DMS114 treated with DMSO at 0.1 percent for 48 hours (cell line): ENCODE data around the gene SORT1.

Source experiments
- DNase-seq: peaks from one replicate; lab custom pipeline; 2025; ENCODE audit not compliant: unreplicated experiment; lab: John Stamatoyannopoulos, UW

SORT1 gene

GRCh38 chr1:109277434-109278204, 120.1 kb downstream of the SORT1 start:
- DNase-seq, result peak; percentile 58

DNA sequence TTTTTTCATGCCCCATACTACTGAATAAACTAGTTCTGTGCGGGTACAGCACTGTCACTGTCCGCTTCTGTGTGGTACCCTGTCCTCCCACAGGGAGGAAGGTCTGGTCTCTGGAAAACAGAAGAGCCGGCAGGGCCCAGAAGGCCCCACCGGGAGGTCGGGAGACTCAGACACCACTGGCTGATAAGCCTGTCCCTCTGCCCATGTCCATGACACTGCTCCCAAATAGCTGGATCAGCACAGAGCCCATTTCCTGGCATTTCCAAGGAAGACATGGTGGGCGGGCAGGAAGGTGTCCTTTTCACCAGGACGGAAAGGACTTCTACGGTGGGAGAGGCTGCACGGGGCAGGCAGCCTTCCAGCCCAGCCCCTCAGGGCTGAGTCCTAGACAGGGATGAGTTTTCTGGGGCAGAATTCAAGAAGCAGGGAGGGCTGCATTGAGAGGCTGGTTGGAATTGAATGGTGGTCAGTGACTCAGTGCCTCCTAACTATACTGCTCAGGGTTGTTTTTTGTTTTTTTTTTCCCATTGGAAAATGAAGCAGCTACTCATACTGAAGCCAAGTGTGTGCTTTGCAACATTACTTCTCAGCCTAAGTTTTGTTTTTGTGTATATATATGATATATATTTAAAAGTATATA, 121.9 kb downstream of the SORT1 start:
- DNase-seq, result no peak

DNA sequence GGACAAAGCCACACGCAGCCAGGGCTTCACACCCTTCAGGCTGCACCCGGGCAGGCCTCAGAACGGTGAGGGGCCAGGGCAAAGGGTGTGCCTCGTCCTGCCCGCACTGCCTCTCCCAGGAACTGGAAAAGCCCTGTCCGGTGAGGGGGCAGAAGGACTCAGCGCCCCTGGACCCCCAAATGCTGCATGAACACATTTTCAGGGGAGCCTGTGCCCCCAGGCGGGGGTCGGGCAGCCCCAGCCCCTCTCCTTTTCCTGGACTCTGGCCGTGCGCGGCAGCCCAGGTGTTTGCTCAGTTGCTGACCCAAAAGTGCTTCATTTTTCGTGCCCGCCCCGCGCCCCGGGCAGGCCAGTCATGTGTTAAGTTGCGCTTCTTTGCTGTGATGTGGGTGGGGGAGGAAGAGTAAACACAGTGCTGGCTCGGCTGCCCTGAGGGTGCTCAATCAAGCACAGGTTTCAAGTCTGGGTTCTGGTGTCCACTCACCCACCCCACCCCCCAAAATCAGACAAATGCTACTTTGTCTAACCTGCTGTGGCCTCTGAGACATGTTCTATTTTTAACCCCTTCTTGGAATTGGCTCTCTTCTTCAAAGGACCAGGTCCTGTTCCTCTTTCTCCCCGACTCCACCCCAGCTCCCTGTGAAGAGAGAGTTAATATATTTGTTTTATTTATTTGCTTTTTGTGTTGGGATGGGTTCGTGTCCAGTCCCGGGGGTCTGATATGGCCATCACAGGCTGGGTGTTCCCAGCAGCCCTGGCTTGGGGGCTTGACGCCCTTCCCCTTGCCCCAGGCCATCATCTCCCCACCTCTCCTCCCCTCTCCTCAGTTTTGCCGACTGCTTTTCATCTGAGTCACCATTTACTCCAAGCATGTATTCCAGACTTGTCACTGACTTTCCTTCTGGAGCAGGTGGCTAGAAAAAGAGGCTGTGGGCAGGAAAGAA, 122.9 kb downstream of the SORT1 start:
- no peak for DNase-seq

- DNase-seq, result no peak
Measured at GRCh38 chr1:109273570-109274288, 124.0 kb downstream of the SORT1 start.

GRCh38 chr1:109272831-109273547, 124.7 kb downstream of the SORT1 start:
- DNase-seq, result no peak

DNA sequence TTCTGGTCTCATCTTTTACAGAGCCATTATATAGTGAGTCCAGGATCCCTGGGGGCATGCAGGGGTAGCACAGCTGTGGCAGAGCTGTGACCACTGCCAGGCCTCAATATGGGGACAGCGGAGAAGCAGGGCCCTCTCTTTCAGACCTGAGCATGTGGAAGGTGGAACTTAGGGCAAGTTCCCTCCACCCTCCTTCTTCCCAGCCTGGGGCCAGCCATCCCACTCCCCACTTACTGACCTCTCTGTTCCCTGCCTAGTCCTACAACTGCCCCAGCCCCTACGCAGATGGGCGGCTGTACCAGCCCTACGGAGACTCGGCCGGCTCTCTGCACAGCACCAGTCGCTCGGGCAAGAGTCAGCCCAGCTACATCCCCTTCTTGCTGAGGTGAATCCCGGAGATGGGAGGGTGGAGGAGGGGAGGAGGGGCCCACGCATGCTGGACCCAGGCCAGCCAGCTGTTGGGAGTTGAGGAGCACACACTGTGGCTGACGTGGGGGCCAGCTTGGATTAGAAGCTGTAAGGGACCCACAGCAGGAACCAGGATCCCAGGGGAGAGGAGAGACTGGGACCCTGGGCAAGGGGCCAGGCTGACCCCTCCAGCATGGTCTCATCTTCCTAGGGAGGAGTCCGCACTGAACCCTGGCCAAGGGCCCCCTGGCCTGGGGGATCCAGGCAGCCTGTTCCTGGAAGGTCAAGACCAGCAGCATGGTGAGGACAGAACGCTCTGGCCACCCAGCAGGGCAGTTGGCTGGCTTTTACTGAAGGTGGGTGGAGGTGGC, 125.5 kb downstream of the SORT1 start:
- DNase-seq, result no peak

GRCh38 chr1:109271458-109271857, 126.3 kb downstream of the SORT1 start:
- DNase-seq, result no peak

DNA sequence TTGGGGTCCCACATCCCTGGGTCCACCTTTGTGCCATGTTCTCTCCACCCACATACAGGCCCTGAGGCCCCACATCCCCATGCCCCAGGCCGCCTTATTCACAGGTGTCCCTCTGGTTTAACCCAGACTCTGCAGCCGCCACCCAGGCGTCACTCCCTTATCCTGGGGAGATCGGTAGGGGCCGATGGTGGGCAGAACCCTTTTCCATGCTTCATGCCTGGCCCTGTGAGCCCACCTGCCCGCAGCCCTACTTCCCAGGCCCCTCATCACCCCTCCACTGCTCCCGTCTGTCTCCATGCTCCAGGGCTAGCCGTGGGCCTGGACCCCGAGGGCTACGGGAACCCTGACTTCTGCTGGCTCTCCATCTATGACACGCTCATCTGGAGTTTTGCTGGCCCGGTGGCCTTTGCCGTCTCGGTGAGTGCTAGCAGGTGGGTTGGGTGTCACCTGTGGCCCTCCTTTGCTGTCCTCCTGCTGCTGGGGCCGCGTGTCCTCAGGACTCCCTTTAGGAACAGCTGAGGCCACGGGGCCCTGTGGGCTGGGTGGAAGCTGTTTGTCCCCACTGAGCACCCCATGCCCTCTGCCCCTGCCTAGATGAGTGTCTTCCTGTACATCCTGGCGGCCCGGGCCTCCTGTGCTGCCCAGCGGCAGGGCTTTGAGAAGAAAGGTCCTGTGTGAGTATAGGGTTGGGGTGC, 126.9 kb downstream of the SORT1 start:
- DNase-seq, result no peak

DNA sequence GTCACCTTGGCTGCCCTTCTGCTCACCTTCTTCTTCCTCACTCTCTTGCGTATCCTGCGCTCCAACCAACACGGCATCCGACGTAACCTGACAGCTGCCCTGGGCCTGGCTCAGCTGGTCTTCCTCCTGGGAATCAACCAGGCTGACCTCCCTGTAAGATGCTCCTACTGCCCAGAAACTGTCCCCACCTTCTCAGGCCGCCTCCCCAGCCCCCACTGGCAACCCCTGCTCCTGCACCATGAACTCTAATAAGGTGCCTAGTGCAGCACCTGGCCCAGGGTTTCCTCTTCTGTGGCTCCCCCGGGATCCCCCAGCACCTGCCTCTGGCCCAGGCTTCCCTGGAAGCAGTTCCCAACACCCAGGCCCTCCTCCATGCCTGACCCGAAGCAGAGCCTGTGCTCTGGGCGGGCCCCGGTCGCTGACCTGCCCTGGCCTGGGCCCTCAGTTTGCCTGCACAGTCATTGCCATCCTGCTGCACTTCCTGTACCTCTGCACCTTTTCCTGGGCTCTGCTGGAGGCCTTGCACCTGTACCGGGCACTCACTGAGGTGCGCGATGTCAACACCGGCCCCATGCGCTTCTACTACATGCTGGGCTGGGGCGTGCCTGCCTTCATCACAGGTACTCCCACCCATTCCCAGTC, 127.6 kb downstream of the SORT1 start:
- no peak for DNase-seq

DNA sequence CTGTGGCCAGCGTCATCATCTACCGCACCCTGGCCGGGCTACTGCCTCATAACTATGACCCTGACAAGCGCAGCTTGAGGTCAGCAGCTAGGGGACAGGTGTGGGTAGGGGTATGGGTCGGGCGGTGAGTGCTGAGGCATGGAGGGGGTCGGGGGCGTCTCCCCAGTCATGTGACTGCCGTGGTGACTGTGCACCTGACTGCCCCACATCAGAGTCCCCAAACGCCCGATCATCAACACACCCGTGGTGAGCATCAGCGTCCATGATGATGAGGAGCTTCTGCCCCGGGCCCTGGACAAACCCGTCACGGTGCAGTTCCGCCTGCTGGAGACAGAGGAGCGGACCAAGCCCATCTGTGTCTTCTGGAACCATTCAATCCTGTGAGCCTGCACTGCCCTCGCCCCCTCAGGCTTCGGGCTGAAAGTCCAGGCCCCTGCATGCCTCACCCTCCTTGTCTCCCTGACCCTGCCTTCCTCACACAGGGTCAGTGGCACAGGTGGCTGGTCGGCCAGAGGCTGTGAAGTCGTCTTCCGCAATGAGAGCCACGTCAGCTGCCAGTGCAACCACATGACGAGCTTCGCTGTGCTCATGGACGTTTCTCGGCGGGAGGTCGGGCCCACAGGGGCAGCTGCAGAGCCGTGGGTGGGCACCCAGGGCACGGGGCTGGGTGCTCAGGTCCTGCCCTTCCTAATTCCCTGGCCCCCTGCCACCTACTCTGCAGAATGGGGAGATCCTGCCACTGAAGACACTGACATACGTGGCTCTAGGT, 128.3 kb downstream of the SORT1 start:
- no peak for DNase-seq

GRCh38 chr1:109268431-109269211, 129.1 kb downstream of the SORT1 start:
- DNase-seq, result no peak

GRCh38 chr1:109267743-109268300, 129.9 kb downstream of the SORT1 start:
- DNase-seq, result no peak

GRCh38 chr1:109266965-109267364, 130.8 kb downstream of the SORT1 start:
- no peak for DNase-seq

DNA sequence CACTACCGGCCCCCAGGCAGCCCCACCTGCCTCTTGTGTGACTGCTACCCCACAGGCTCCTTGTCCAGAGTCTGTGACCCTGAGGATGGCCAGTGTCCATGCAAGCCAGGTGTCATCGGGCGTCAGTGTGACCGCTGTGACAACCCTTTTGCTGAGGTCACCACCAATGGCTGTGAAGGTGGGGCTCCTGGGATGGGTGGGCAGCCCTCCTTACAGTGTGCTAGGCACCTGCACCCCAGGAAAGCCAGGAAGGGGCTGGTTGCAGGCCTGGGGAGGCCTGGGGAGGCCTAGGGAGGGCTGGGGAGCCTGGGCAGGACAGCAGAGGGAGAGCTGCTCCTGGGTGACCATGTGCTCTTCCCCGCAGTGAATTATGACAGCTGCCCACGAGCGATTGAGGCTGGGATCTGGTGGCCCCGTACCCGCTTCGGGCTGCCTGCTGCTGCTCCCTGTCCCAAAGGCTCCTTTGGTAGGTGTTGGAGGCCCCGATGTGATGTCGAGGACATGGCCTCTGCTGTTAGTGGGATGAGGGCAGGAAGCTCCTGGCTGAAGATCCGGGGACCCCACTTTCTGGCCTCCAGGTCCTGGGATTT, 131.9 kb downstream of the SORT1 start:
- no peak for DNase-seq

DNA sequence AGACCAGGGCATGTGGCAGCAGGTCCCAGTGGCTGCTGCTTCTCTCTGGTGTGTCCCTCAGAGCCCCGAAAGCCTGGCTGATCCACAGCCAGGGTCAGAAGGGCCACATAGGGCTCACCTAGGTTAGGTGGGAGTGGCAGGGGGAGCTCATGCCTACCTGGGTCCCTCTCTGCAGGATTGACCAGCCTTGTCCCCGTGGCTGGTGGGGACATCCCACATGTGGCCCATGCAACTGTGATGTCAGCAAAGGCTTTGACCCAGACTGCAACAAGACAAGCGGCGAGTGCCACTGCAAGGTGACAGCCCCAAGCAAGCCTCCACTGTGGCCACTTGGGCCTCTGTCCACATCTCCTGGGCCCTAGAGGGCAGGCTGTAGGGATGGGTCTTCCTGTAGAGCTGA, 132.7 kb downstream of the SORT1 start:
- DNase-seq, result no peak

DNA sequence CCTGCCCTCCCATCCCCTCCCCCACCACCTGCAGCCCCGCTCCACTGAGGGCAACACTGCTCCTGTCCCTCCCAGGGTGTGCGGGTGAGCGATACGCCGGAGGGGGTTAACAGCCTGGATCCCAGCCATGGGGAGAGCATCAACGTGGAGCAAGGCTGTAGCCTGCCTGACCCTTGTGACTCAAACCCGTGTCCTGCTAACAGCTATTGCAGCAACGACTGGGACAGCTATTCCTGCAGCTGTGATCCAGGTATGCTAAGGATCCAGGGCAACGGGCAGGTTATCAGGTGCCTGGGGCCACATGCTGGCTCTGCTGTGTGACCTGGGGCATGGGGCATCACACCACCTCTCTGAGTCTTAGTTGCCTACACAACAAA, 133.4 kb downstream of the SORT1 start:
- DNase-seq, result no peak
